Type B pancreatic cell (in vitro differentiated cells): ENCODE data around the gene EEA1. TPM values are rescaled to one million over a fixed set of nuclear protein-coding genes. Genes with fewer than 3 reads are reported as not detected.
"Not testable (repeated sequence)": the region's sequence is repeated elsewhere in the genome, so short reads cannot be mapped to it uniquely, and the experiment has no call there.

Experiments used
- DNase-seq: peaks from one replicate; pipeline ENCODE4 v3.0.0; 2021; ENCODE audit warnings: mixed read lengths; ENCODE audit not compliant: unreplicated experiment; ENCODE audit errors: extremely low spot score
- H3K27ac Mint-ChIP-seq: 2 replicates; pipeline ENCODE4 v1.8.0; 2021; ENCODE audit warnings: mild to moderate bottlenecking, mixed read lengths
- H3K27me3 Mint-ChIP-seq: 2 replicates; pipeline ENCODE4 v1.8.0; 2021; ENCODE audit warnings: mixed read lengths
- H3K36me3 Mint-ChIP-seq: 2 replicates; pipeline ENCODE4 v1.8.0; 2021; ENCODE audit warnings: mixed read lengths
- H3K4me1 Mint-ChIP-seq: one replicate; pipeline ENCODE4 v1.8.0; 2021; ENCODE audit warnings: mixed read lengths; ENCODE audit not compliant: unreplicated experiment
- H3K4me3 Mint-ChIP-seq: 2 replicates; pipeline ENCODE4 v1.8.0; 2021; ENCODE audit warnings: mild to moderate bottlenecking, mixed read lengths
- H3K9me3 Mint-ChIP-seq: 2 replicates; pipeline ENCODE4 v1.8.0; 2021; ENCODE audit warnings: mixed read lengths
- CTCF ChIP-seq: fragments of 200-600 bp; sonication (generic); conservative IDR thresholded peaks from 2 replicates; pipeline ENCODE4 v1.5.0; 2021; ENCODE audit warnings: antibody characterized with exemption, mild to moderate bottlenecking
- total RNA-seq: library from RNA; stranded (reverse); gene quantifications from 2 replicates; pipeline ENCODE4 v1.2.1, GENCODE V29; 2021; ENCODE audit warnings: low replicate concordance

The EEA1 gene
- total RNA-seq, 1 donor from 2014 or later = 24.6 TPM

- TF ChIP-seq CTCF = no peak
- Mint-ChIP-seq H3K4me3 (no peak overlapping the region), H3K4me1 (peaks cover 5% of the 10 kb centered on the region), H3K27me3 (peaks cover 2% of the 10 kb centered on the region), H3K27ac (no peak overlapping the region), H3K36me3 (no peaks in the 10 kb centered on the region), H3K9me3 (no peaks in the 10 kb centered on the region)
- no peak for DNase-seq
Observed at GRCh38 chr12:92756898-92757596, 172.0 kb downstream of the EEA1 start.

DNA sequence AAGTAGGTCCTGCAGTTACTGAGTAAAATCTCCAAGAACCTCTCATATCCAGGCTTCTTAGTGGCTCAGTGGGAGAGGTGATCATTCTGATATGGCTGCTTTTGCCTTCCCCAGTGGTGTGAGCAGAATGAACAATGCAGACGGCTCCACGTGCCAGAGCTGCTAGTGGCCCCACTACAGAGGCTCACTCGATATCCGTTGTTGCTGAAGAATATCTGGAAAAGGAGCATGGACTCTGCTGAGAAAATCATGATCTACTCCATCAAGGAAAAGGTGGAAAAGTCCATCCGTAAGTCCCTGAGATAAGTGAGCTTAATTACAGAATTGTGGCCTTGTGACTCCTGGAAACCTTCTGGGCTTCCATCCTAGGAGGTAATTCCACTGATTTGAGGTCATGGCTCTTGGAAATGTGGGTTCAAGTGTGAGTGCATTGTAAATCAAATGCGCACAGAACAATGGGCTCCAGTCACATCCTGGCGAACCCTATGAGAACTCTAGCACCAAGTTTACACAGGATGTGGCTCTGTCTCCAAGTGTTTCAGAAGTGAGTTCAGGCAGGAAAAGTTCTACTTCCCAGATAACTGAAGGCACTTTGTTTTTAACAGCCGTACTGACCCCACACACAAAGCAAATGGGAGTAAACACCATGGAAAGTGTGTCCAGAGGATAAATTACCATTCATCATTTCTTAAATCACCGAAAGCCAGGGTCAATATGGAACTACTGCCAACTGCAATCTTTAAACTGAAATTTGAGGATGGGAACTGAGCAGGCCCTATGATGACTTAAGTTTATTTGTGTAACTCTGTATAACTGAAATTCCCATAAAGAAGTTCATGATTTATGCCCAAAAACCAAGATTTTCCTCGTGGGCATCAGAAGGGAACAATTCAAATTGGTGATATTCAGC, 174.9 kb downstream of the EEA1 start:
- Mint-ChIP-seq H3K36me3 (no peaks in the 10 kb centered on the region), H3K9me3 (no peaks in the 10 kb centered on the region), H3K27me3 (peaks cover 2% of the 10 kb centered on the region), H3K27ac (no peak overlapping the region), H3K4me1 (peaks cover 5% of the 10 kb centered on the region), H3K4me3 (no peak overlapping the region)
- no peak for DNase-seq
- no peak for TF ChIP-seq CTCF

- not testable (repeated sequence) for H3K4me1 Mint-ChIP-seq, DNase-seq, H3K36me3 Mint-ChIP-seq, H3K27me3 Mint-ChIP-seq, H3K9me3 Mint-ChIP-seq, H3K27ac Mint-ChIP-seq, H3K4me3 Mint-ChIP-seq
Observed at GRCh38 chr12:92749691-92750090, 179.4 kb downstream of the EEA1 start.

DNA sequence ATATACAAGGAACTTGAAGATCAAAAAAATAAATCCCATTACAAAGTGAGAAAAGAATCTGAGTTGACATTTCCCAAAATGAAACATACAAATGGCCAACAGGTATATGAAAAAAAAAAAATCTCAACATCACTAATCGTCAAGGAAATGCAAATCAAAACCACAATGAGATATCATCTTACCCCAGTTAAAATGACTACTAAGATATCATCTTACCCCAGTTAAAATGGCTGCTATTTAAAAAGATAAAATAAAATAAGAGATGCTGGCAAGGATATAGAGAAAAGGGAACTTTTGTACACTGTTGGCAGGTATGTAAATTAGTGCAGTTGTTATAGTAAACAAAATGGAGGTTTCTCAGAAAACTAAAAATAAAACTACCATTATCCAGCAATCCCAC, 181.9 kb downstream of the EEA1 start:
- H3K9me3 Mint-ChIP-seq = no peaks in the 10 kb centered on the region
- no peaks in the 10 kb centered on the region for H3K4me1 Mint-ChIP-seq
- no peak overlapping the region for H3K27ac Mint-ChIP-seq
- H3K27me3 Mint-ChIP-seq = no peaks in the 10 kb centered on the region
- no peak for DNase-seq
- H3K36me3 Mint-ChIP-seq = no peaks in the 10 kb centered on the region
- H3K4me3 Mint-ChIP-seq = no peak overlapping the region
- no peak for TF ChIP-seq CTCF

DNA sequence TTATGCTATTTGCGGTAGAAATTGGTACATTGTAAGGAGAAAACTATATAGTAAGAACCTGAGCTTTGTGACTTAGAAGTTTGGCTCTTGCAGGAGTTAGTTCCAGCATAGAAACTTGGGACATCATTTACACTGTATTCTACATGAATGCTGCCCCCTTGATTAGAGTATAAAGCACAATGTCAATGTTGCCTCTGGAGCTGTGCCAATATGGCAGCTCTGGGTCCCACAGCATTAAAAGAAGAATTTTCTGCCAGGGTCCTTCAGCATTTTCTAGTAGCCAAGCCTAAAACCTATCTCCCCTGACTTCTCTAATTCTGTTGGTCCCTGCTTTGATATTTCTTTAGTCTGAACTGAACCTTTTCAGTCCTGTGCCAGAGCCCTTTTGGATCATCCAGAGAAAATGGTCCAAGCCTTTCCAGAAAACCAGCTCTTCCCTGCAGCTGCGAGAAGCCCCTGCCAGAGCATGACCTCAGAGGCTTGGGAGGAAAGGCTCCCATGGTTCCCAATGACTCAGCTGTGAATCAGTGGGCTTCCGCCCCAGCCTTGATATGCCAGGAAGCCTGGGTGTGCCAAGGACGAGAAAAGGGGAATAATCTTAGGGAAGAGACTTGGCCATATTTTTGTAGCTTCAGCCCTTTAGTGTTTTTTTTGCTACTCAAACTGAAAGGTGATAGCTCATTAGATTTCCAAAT, 183.1 kb downstream of the EEA1 start:
- H3K4me3 Mint-ChIP-seq = no peak overlapping the region
- no peak for TF ChIP-seq CTCF
- H3K27ac Mint-ChIP-seq = no peak overlapping the region
- DNase-seq = no peak
- H3K9me3 Mint-ChIP-seq = no peaks in the 10 kb centered on the region
- H3K27me3 Mint-ChIP-seq = no peaks in the 10 kb centered on the region
- H3K4me1 Mint-ChIP-seq = no peaks in the 10 kb centered on the region
- H3K36me3 Mint-ChIP-seq = no peaks in the 10 kb centered on the region

GRCh38 chr12:92743026-92743425, 186.1 kb downstream of the EEA1 start:
- H3K9me3 Mint-ChIP-seq = no peaks in the 10 kb centered on the region
- no peaks in the 10 kb centered on the region for H3K36me3 Mint-ChIP-seq
- no peak for TF ChIP-seq CTCF
- no peak for DNase-seq
- no peak overlapping the region for H3K4me3 Mint-ChIP-seq
- H3K27ac Mint-ChIP-seq = no peak overlapping the region
- no peaks in the 10 kb centered on the region for H3K4me1 Mint-ChIP-seq
- H3K27me3 Mint-ChIP-seq = no peaks in the 10 kb centered on the region
